Activated CD8-positive, alpha-beta T cell treated with anti-CD3 and anti-CD28 coated beads, Interleukin-2, amount 10 ng/mL, durations not matched to agents 7 days and 5 days (primary cell): Measurements from ENCODE around the gene NFU1. TPM values are rescaled to one million over a fixed set of nuclear protein-coding genes. Genes with fewer than 3 reads are reported as not detected.
"Not testable (repeated sequence)": the region's sequence is repeated elsewhere in the genome, so short reads cannot be mapped to it uniquely, and the experiment has no call there.

Experiments
- ATAC-seq: fragments of 150-1000 bp; cut with Tn5 transposase; one replicate; pipeline ENCODE4 v1.10.0; 2021; ENCODE audit warnings: moderate library complexity
- CTCF ChIA-PET: fragments of 350-600 bp; sonication (Branson Sonifier 250); formaldehyde crosslinking; loops from one replicate; lab custom pipeline; 2021; ENCODE audit warnings: antibody characterized with exemption; lab: Charles Lee
- POLR2A ChIA-PET: fragments of 350-600 bp; sonication (Branson Sonifier 250); formaldehyde crosslinking; loops from one replicate; lab custom pipeline; 2021; ENCODE audit warnings: antibody characterized with exemption; lab: Charles Lee
- DNase-seq: peaks from one replicate; pipeline ENCODE4 v3.0.0-alpha.2; 2020
- H3K27ac Mint-ChIP-seq: one replicate; pipeline ENCODE4 v1.8.0; 2021; ENCODE audit warnings: mild to moderate bottlenecking, mixed read lengths
- H3K27me3 Mint-ChIP-seq: one replicate; pipeline ENCODE4 v1.8.0; 2021; ENCODE audit warnings: low read depth, mixed read lengths
- H3K36me3 Mint-ChIP-seq: one replicate; pipeline ENCODE4 v1.8.0; 2021; ENCODE audit warnings: low read depth, mixed read lengths
- H3K4me1 Mint-ChIP-seq: one replicate; pipeline ENCODE4 v1.8.0; 2021; ENCODE audit warnings: low read depth, mixed read lengths
- H3K4me3 Mint-ChIP-seq: one replicate; pipeline ENCODE4 v1.8.0; 2021; ENCODE audit warnings: mild to moderate bottlenecking, mixed read lengths
- H3K9me3 Mint-ChIP-seq: one replicate; pipeline ENCODE4 v1.8.0; 2022; ENCODE audit warnings: mixed read lengths; ENCODE audit not compliant: insufficient read depth
- total RNA-seq, 2 experiments: library from RNA; stranded (reverse); gene quantifications; one replicate each; pipeline ENCODE4 v1.2.3, GENCODE V29; 2021

Gene NFU1
- total RNA-seq, 2 experiments from 2014 or later, result 27.8 to 30.4 TPM

GRCh38 chr2:69375494-69376353 lies 61.5 kb downstream of the NFU1 start:
- Mint-ChIP-seq H3K4me1 (peaks cover 14% of the 10 kb centered on the region), H3K4me3 (no peak overlapping the region), H3K27me3 (no peaks in the 10 kb centered on the region), H3K36me3 (peaks cover 15% of the 10 kb centered on the region), H3K27ac (no peak overlapping the region), H3K9me3 (no peaks in the 10 kb centered on the region)
- ChIA-PET CTCF (interaction anchor here (0.6 to 2.9 kb wide), 27 partner anchors 8 to 808 kb away, joined by 3 to 21 read pairs (median 4); partner anchors contain the start of gene NFU1), POLR2A (no interaction called here)
- ATAC-seq (peak; percentile 79), DNase-seq (peak; percentile 47)

GRCh38 chr2:69372767-69373166 lies 64.5 kb downstream of the NFU1 start:
- peaks cover 10% of the 10 kb centered on the region for H3K4me1 Mint-ChIP-seq
- no peaks in the 10 kb centered on the region for H3K27me3 Mint-ChIP-seq
- no peak overlapping the region for H3K27ac Mint-ChIP-seq
- H3K4me3 Mint-ChIP-seq, result no peak overlapping the region
- ChIA-PET CTCF (interaction anchor here (1.1 to 1.7 kb wide), 3 partner anchors 67 to 429 kb away, joined by 3 to 4 read pairs (median 4); no protein-coding TSS in a partner anchor), POLR2A (no interaction called here)
- no peak for ATAC-seq
- H3K9me3 Mint-ChIP-seq, result no peaks in the 10 kb centered on the region
- H3K36me3 Mint-ChIP-seq, result peaks cover 34% of the 10 kb centered on the region
- DNase-seq, result no peak

- POLR2A ChIA-PET, result no interaction called here
- Mint-ChIP-seq H3K36me3 (peaks cover 44% of the 10 kb centered on the region), H3K27ac (no peak overlapping the region), H3K27me3 (no peaks in the 10 kb centered on the region), H3K9me3 (no peaks in the 10 kb centered on the region), H3K4me1 (no peaks in the 10 kb centered on the region), H3K4me3 (no peak overlapping the region)
- CTCF ChIA-PET, result no interaction called here
- DNase-seq (no peak), ATAC-seq (no peak)
Observed at GRCh38 chr2:69369802-69370201, 67.4 kb downstream of the NFU1 start.

GRCh38 chr2:69368588-69368987 lies 68.6 kb downstream of the NFU1 start:
- DNase-seq (no peak), ATAC-seq (no peak)
- CTCF ChIA-PET, result interaction anchor here (3.6 kb wide), 1 partner anchor 7 kb away, joined by 17 read pairs; no protein-coding TSS in a partner anchor
- POLR2A ChIA-PET, result no interaction called here
- H3K27me3 Mint-ChIP-seq, result no peaks in the 10 kb centered on the region
- H3K36me3 Mint-ChIP-seq, result peaks cover 46% of the 10 kb centered on the region
- no peak overlapping the region for H3K4me3 Mint-ChIP-seq
- H3K27ac Mint-ChIP-seq, result no peak overlapping the region
- H3K9me3 Mint-ChIP-seq, result no peaks in the 10 kb centered on the region
- no peaks in the 10 kb centered on the region for H3K4me1 Mint-ChIP-seq

GRCh38 chr2:69359371-69359770 lies 77.9 kb downstream of the NFU1 start:
- no peaks in the 10 kb centered on the region for H3K9me3 Mint-ChIP-seq
- H3K27ac Mint-ChIP-seq, result no peak overlapping the region
- POLR2A ChIA-PET, result no interaction called here
- no peak overlapping the region for H3K4me3 Mint-ChIP-seq
- H3K27me3 Mint-ChIP-seq, result no peaks in the 10 kb centered on the region
- DNase-seq, result no peak
- ATAC-seq, result no peak
- H3K4me1 Mint-ChIP-seq, result peaks cover 4% of the 10 kb centered on the region
- peaks cover 39% of the 10 kb centered on the region for H3K36me3 Mint-ChIP-seq
- CTCF ChIA-PET, result interaction anchor here (1.5 kb wide), 1 partner anchor 53 kb away, joined by 3 read pairs; no protein-coding TSS in a partner anchor

- no peak overlapping the region for H3K4me3 Mint-ChIP-seq
- peaks cover 4% of the 10 kb centered on the region for H3K4me1 Mint-ChIP-seq
- H3K36me3 Mint-ChIP-seq, result peaks cover 42% of the 10 kb centered on the region
- no peak overlapping the region for H3K27ac Mint-ChIP-seq
- ATAC-seq, result no peak
- no peaks in the 10 kb centered on the region for H3K27me3 Mint-ChIP-seq
- CTCF ChIA-PET, result interaction anchor here (1.5 kb wide), 1 partner anchor 52 kb away, joined by 3 read pairs; no protein-coding TSS in a partner anchor
- no peaks in the 10 kb centered on the region for H3K9me3 Mint-ChIP-seq
- DNase-seq, result no peak
- POLR2A ChIA-PET, result no interaction called here
Observed at GRCh38 chr2:69358914-69359313, 78.3 kb downstream of the NFU1 start.

GRCh38 chr2:69356471-69356870 lies 80.8 kb downstream of the NFU1 start:
- no peaks in the 10 kb centered on the region for H3K9me3 Mint-ChIP-seq
- no peak overlapping the region for H3K4me3 Mint-ChIP-seq
- ChIA-PET POLR2A (no interaction called here), CTCF (interaction anchor here (0.6 kb wide), 1 partner anchor 9 kb away, joined by 3 read pairs; no protein-coding TSS in a partner anchor)
- ATAC-seq, result no peak
- H3K27me3 Mint-ChIP-seq, result no peaks in the 10 kb centered on the region
- H3K36me3 Mint-ChIP-seq, result peaks cover 41% of the 10 kb centered on the region
- no peak overlapping the region for H3K27ac Mint-ChIP-seq
- H3K4me1 Mint-ChIP-seq, result peaks cover 4% of the 10 kb centered on the region
- no peak for DNase-seq

- H3K4me1 Mint-ChIP-seq, CTCF ChIA-PET, H3K27ac Mint-ChIP-seq, H3K27me3 Mint-ChIP-seq, DNase-seq, ATAC-seq, H3K4me3 Mint-ChIP-seq, POLR2A ChIA-PET, H3K9me3 Mint-ChIP-seq: not testable (repeated sequence)
- H3K36me3 Mint-ChIP-seq, result peaks cover 44% of the 10 kb centered on the region
Observed at GRCh38 chr2:69354976-69355375, 82.3 kb downstream of the NFU1 start.

GRCh38 chr2:69353360-69353759 lies 83.9 kb downstream of the NFU1 start:
- Mint-ChIP-seq H3K4me1 (no peaks in the 10 kb centered on the region), H3K27me3 (no peaks in the 10 kb centered on the region), H3K4me3 (no peak overlapping the region), H3K36me3 (peaks cover 47% of the 10 kb centered on the region), H3K9me3 (no peaks in the 10 kb centered on the region), H3K27ac (no peak overlapping the region)
- no peak for ATAC-seq
- ChIA-PET CTCF (no interaction called here), POLR2A (no interaction called here)
- no peak for DNase-seq

GRCh38 chr2:69348781-69349180 lies 88.5 kb downstream of the NFU1 start:
- H3K27me3 Mint-ChIP-seq, result no peaks in the 10 kb centered on the region
- no peak overlapping the region for H3K4me3 Mint-ChIP-seq
- H3K9me3 Mint-ChIP-seq, result no peaks in the 10 kb centered on the region
- ChIA-PET CTCF (no interaction called here), POLR2A (no interaction called here)
- peaks cover 48% of the 10 kb centered on the region for H3K36me3 Mint-ChIP-seq
- DNase-seq, result no peak
- H3K4me1 Mint-ChIP-seq, result peaks cover 4% of the 10 kb centered on the region
- no peak for ATAC-seq
- no peak overlapping the region for H3K27ac Mint-ChIP-seq
